Subcutaneous adipose tissue (tissue), 4 donors: ENCODE results near the gene ALOX5. TPM values are rescaled to one million over a fixed set of nuclear protein-coding genes. Genes with fewer than 3 reads are reported as not detected.

Experiments
- total RNA-seq, 4 donors: library from RNA; depleted of rRNA; stranded (reverse); fragments of >200 nt; gene quantifications; one replicate each; pipeline ENCODE4 v1.1.0, GENCODE V29; 2016
- TF ChIP-seq, protein P1 (sequence below): fragments of 450-650 bp; IDR thresholded peaks from one replicate; pipeline ENCODE4 v1.5.1; 2016; ENCODE audit warnings: low read depth, mild to moderate bottlenecking, control low read depth, antibody characterized with exemption, moderate library complexity

ALOX5 gene
- total RNA-seq, result 10 to 100 TPM; 31.8 to 63.9 (median 41.1) TPM

DNA sequence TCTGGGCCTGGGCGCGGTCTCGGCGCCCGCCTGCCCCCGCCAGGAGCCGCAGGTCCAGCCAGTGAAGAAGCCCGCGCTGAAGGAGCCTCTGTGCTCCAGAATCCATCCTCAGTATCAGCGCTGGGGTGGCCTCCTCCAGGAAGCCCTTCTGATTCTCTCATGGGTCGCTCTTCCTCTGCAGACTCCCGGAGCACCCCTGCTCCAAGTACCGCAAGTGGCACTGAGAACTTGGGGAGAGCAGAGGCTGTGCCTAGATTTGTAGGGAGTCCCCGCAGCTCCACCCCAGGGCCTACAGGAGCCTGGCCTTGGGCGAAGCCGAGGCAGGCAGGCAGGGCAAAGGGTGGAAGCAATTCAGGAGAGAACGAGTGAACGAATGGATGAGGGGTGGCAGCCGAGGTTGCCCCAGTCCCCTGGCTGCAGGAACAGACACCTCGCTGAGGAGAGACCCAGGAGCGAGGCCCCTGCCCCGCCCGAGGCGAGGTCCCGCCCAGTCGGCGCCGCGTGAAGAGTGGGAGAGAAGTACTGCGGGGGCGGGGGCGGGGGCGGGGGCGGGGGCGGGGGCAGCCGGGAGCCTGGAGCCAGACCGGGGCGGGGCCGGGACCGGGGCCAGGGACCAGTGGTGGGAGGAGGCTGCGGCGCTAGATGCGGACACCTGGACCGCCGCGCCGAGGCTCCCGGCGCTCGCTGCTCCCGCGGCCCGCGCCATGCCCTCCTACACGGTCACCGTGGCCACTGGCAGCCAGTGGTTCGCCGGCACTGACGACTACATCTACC lies at the start of gene ALOX5:
ALOX5 (plus strand) TSS at position 641 of the 774 bp plus-strand sequence; CDS start at position 705, 64 bp downstream.
- TF ChIP-seq, protein P1, sequence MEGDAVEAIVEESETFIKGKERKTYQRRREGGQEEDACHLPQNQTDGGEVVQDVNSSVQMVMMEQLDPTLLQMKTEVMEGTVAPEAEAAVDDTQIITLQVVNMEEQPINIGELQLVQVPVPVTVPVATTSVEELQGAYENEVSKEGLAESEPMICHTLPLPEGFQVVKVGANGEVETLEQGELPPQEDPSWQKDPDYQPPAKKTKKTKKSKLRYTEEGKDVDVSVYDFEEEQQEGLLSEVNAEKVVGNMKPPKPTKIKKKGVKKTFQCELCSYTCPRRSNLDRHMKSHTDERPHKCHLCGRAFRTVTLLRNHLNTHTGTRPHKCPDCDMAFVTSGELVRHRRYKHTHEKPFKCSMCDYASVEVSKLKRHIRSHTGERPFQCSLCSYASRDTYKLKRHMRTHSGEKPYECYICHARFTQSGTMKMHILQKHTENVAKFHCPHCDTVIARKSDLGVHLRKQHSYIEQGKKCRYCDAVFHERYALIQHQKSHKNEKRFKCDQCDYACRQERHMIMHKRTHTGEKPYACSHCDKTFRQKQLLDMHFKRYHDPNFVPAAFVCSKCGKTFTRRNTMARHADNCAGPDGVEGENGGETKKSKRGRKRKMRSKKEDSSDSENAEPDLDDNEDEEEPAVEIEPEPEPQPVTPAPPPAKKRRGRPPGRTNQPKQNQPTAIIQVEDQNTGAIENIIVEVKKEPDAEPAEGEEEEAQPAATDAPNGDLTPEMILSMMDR, result no peak

DNA sequence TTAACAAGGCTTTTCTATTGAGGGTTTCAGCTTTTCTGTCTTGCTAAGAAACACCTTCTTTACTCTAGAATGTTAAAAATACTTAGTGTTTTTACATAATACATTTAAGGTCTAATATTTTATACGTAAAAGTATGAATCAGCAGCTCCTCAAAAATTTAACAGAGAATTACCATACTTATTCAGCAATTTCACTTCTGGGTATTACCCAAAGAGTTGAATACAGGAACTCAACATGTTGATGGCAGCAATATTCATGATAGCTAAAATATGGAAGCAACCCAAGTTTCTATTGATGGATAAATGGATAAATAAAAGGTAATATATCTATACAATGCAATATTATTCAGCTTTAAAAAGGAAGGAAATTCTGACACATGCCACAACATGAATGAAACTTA lies 48.9 kb upstream of the ALOX5 start:
- TF ChIP-seq, protein P1, result no peak

DNA sequence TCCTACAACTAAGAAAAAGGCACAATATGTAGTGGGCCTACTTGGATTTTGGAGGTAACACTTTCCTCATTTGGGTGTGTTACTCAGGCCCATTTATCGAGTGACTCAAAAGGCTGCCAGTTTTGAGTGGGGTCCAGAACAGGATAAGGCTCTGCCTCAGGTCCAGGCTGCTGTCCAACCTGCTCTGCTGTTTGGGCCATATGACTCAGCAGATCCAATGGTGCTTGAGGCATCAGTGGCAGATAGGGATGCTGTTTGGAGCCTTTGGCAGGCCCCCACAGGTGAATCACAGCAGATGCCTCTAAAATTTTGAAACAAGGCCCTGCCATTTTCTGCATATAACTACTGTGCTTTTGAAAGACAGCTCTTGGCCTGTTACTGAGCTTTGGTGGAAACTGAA lies 34.1 kb upstream of the ALOX5 start:
- TF ChIP-seq, protein P1, result no peak

GRCh38 chr10:45353186-45353585 lies 20.8 kb upstream of the ALOX5 start:
- TF ChIP-seq, protein P1, result no peak

DNA sequence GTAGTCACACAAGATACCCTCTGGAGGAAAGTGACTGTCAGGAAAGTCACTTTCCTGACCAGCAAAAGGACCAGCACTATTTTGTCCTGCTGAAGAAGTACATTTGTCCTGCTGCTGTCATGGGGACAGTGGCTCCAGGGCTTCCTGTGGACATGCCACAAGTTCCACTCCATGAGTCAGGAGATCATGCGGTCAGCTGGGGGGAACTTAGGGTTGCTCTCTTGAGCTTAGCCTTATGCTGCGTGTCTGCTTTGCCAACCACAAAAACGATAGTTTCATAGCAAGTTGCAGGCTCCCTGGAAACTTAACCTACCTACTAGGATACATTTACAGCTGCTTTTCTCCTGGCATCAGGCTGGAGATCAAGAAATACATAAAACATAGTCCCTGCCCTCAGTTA lies 19.8 kb upstream of the ALOX5 start:
- TF ChIP-seq, protein P1, result no peak

DNA sequence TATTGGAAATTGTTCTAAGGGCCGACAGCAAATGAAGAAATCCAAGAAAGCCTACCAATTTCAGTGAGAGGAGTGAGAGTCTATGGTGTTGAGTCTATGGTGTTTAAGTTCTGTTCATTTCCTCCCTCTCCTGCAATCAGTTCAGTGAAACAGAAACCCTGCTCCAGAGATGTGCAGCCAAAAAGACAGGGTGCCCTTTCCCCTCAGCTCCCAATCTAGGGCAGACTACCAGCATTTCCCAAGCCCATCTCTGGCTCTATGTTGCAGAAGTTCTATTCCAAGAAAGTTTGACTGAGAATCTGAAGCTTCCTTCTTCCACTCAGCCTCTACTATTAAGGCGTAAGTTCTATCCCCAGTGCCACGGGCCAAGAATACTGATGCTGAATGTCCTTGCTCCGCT lies 18.5 kb upstream of the ALOX5 start:
- TF ChIP-seq, protein P1, result no peak

GRCh38 chr10:45368181-45368580 lies 5.8 kb upstream of the ALOX5 start:
- TF ChIP-seq, protein P1, result no peak
